KBM-7 (cell line): ENCODE measurements around the gene SLC16A3.
"Not testable (repeated sequence)": the region's sequence is repeated elsewhere in the genome, so short reads cannot be mapped to it uniquely, and the experiment has no call there.

Experiments used
- DNase-seq: peaks from one replicate; pipeline ENCODE4 v3.0.0-alpha.2; 2015
- in situ Hi-C: fragments of 300-500 bp; cut with MboI; formaldehyde crosslinking; loops from 2 replicates; pipeline ENCODE4 v1.14.3; 2020; ENCODE audit warnings: low sequenced_read_pairs, low pct_unique_long_range_greater_than_20kb, mixed read lengths

Gene SLC16A3

GRCh38 chr17:82255402-82255972 is 26.6 kb downstream of the SLC16A3 start:
- in situ Hi-C loops = no loop called here
- no peak for DNase-seq

DNA sequence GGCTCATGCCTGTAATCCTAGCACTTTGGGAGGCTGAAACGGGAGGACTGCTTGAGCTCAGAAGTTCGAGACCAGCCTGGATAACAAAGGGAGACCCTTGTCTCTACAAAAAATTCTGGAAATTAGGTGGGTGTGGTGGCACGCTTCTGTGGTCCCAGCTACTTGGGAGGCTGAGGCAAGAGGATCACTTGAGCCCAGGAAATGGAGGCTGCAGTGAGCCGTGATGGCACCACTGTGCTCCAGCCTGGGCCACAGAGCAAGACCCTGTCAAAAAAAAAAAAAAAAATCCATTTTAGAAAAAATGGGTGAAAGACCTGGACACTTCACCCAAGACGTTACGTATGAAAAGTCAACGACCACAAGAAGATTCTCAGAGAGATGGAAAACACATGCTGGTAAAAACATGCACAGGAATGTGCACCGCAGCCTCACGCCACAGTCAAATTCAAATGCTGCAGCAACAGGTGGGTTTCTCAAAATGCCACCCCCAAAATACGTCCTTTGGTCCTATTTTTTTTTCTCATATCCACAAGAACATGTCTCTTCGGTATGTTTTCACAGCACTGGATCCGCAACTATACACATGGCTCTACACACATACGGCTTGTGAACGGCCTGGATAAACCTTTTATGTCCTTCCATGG is 27.5 kb downstream of the SLC16A3 start:
- no peak for DNase-seq
- in situ Hi-C loops = no loop called here

- DNase-seq = no peak
- in situ Hi-C loops = no loop called here
Measured at GRCh38 chr17:82257473-82257872, 28.6 kb downstream of the SLC16A3 start.

GRCh38 chr17:82258555-82258954 is 29.7 kb downstream of the SLC16A3 start:
- in situ Hi-C loops = no loop called here
- no peak for DNase-seq

DNA sequence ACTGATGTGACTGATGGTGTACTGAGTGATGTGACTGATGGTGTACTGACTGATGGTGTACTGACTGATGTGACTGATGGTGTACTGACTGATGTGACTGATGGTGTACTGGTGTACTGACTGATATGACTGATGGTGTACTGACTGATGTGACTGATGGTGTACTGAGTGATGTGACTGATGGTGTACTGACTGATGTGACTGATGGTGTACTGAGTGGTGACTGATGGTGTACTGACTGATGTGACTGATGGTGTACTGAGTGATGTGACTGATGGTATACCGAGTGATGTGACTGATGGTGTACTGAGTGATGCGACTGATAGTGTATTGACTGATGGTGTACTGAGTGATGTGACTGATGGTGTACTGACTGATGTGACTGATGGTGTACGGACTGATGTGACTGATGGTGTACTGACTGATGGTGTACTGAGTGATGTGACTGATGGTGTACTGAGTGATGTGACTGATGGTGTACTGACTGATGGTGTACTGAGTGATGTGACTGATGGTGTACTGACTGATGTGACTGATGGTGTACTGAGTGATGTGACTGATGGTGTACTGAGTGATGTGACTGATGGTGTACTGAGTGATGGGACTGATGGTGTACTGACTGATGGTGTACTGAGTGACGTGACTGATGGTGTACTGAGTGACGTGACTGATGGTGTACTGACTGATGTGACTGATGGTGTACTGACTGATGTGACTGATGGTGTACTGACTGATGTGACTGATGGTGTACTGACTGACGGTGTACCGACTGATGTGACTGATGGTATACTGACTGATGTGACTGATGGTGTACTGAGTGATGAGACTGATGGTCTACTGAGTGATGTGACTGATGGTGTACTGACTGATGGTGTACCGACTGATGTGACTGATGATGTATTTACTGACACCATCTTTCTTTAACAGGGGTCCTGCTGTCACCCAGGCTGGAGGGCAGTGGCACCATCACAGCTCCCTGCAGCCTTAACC is 31.4 kb downstream of the SLC16A3 start:
- DNase-seq, in situ Hi-C loops: not testable (repeated sequence)

DNA sequence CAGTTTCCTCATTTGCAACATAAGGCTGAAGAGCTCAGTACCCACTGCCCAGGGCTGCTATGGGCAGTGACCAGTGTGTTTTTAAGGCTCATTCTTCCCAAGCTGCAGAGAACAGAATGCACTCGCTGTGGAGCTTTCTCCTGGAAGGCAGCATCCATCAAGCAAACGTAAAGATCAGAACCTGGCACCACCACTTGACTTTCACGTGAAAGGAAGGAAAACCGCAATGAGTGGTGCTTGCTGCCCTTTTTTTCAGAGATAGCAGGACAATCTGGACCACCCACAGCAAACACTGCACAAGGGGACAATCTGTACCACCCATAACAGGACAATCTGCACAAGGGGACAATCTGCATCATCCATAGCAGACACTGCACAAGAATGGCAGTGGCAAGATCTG is 33.5 kb downstream of the SLC16A3 start:
- no peak for DNase-seq
- in situ Hi-C loops = no loop called here

- in situ Hi-C loops = no loop called here
Measured at GRCh38 chr17:82263641-82264040, 34.8 kb downstream of the SLC16A3 start.

GRCh38 chr17:82266142-82266541 is 37.3 kb downstream of the SLC16A3 start:
- DNase-seq = no peak
- in situ Hi-C loops = no loop called here

More at GRCh38 chr17:82263641-82264040, 34.8 kb downstream of the SLC16A3 start:
- no peak for DNase-seq

DNA sequence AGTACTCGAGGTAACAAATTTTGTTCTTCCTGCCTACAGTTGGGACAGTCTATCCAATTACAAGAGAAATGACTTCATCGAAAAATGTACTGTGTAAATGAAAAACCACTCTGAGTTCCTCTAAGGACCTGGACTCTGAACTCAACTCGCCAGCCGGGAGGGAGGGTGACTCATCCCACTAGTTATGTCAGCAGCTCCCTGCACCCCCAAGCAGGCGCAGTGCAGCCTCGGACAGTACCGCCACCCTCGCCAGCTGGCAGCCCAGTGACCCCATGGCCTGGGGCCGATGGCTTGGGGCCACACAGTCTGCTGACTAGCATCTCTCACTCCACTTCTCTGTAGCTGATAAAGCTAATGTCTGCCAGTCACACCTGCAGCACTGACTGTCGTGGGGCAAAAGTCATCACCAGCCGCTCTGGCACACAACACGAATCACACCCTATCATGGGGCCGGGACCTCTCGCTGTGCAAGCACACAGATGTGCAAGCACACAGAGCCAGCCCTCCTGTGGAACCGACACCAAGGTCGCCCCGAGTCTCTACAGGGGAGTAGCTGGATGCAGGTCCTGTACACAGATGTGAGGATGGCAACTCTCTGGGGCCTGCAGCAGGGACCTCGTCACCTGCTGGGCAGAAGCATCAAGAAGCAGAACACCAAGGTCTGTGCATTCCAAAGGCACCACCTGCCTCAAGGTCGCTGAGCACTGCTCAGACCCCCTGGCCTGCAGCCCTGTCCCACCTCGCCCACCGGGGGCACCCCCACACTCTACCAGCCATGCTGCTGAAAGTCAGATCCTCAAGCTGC is 38.9 kb downstream of the SLC16A3 start:
- in situ Hi-C loops = no loop called here
- no peak for DNase-seq

DNA sequence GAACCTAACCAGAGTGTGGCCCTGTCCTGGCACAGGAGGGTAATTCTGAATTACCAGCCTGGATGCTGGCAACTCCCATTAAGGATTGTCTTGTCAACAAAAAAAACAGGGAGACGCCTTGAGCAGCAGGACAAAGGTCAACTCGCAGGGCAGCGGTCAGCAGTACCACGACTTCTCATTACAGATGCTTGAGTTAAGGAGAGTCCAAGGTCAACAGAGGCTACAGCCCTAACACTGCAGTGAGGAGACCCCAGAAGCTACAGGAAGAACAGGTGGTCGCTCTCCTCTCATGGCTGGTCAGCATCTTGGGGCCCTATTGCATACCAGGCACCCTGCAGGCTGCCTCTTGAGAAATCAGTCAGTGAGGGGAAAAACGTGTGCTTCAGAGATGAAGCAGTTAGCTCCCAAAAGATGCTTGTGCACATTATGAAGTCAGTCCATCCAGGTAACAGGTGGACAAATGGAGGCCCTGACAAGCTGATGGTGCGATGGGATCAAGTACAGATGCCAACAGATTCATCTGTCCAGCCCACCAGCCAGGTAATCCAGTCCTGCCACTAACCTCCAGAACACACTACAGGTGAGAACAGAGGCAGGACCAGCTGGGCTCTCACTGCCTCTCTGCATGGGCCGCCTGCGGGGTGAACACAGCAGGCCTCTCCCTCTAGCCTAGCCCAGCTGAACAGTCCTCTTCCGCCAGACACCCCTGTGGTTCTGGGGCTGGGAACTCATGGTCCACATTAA is 40.5 kb downstream of the SLC16A3 start:
- no peak for DNase-seq
- in situ Hi-C loops = no loop called here

DNA sequence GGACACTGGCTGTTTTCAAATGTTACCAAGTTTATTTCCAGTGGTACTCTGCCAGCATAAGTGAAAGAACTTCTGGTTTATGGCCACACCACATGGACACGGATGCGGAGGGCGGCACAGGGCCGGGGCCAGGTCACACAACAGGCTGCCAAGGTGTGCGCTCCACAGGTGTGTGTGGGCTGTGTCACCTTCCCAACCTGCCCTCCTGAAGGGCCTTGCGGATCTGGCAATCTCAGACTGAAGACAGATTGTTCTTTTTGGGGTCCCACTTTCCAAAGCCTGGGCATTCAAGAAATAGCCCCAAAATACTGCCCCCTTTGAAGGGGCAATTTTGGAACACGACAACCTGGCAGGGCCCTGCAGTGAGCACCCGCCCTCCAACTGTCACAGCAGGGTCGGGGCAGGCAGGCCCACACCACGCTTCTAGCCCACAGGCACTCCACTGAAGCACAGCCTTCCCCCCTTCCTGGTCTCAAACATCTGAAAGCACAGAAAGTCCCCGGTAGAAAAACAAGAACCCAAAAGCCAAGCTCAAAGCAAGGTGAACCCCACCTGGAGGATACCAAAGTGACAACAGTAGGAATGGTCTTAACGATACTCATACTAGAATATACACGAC is 41.1 kb downstream of the SLC16A3 start:
- DNase-seq = no peak
- in situ Hi-C loops = no loop called here

DNA sequence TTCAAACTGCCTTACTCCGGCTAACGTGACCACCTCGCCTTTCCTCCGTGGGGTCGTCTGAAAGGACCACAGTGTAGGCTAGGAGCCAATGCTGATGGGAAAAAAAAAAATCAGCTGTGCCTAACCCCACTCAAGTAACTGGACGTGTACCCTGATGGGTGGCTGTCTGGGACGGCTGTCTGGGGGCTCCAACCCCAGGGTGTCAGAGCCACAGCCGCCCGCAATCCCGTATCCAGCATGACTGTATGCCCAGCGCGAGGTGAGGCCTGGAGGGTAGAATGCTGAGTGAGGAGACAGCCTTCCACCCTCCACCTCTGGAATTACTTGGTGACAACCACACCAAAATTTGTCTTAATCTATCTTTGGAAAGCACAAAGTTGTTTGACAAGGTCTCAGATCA is 41.8 kb downstream of the SLC16A3 start:
- in situ Hi-C loops = no loop called here
- no peak for DNase-seq

DNA sequence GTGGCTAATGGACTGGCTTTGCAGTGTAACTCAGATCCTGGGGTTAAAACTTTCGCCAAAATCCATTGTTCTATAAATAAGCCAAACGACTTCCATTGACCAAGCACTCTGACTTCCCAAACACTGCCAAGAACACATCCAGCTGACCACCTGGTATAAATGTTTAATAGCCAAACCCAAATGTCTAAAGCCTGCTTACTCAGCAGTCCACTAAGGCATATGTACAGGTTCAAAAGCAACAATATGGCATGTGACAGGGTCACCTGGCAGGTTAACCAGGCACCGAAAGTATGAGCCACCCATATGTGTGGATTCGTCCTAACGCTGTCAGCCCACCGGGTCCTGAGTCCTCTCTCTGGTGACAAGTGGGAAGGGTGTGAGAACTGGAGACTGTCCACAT is 42.6 kb downstream of the SLC16A3 start:
- in situ Hi-C loops = no loop called here
- no peak for DNase-seq

DNA sequence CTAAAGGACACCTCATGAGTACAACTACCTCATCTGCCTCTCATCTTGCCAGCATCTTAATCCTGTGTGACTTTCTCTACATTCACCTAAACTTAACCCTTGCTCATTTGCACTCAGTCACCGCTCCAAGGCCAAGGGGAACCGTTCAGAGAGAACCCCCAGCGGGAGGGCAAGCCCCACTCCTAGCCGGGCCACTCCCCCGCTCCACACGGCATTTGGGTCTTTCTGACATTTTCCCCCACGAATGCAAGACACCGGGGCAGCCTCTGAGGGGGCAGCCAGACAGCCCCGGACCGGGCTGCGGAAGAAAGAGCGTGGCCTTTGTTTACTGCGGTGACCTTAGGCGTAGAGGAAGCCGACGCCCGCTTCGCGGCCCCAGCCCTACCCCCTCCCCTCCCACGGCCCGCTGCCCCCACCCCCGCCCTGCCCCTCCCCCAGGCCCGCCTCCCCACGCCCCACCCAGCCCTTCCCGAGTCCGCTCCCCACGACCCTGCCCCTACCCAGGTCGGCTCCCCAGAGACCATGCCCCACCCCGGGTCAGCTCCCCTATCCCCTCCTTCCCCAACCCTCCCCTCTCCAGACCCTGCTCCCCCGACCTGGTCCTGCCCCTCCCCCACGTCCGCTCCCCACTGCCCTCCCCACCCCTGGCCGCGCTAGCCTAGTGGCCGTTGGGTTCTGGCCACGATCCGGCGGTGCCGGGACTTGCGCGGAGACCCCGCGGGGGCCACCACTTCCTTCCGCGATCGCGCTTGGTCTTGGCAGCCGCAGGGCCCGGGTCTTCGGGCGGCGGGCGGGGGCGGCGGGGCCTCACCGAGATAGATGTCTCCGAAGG is 43.9 kb downstream of the SLC16A3 start:
- DNase-seq = peak; percentile 43
- in situ Hi-C loops = no loop called here

DNA sequence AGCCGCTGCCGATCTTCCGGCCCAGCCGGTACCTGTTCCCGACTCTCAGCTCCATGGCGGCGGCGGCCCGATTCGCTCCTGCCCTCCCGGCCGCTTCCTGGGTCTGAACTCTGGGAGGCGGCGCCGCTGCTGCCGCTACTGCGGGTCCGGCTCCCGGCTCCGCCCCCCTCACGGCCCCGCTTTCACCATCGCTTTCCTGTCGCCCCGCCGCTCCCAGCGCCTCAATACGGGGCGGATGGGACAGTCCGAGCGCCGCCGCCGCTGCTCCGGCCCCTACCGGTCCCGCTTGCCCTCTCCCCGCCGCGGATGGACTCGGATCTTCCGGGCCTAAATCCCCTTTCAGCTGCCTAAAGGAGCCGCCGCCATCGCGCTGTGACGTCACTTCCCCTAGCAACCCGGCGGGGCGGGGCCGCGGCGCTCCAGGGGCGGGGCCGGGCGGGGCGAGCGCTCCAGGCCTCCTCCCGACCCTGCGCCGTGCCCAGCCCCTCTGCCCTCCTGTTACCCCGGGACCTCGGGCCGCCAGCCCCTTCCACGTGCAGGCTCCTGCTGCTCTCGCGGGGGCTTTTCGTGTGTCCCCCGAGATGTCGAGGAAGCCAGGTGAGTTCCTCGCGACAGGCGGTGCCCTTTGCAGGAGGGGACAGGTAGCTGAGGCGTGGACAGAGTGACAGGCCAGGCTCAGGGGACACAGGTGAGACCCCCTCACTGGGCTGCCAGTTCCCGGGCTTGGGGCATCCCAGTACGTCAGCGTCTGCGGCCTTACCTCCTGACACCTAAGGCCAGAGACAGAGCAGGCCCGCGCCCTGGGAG is 44.7 kb downstream of the SLC16A3 start, which contains the start of gene CSNK1D:
Gene CSNK1D, minus strand, starts transcription at position 374 of the 807 bp plus-strand sequence. Its CDS starts 319 bp downstream, at position 55.
- in situ Hi-C loops = no loop called here

GRCh38 chr17:82274134-82275020 is 45.5 kb downstream of the SLC16A3 start:
- no peak for DNase-seq
- in situ Hi-C loops = no loop called here

More for the DNA sequence above, 44.7 kb downstream of the SLC16A3 start, which contains the start of gene CSNK1D:
- peak; percentile 88 for DNase-seq
